GM13977 (cell line): ENCODE data around the gene ALDH8A1.
A peak's percentile ranks its signal among the peaks of the same experiment; 100 is the strongest.

ENCODE experiments used
- DNase-seq: peaks from one replicate; pipeline ENCODE4 v3.0.0; 2012; ENCODE audit warnings: low spot score
- CTCF ChIP-seq: IDR thresholded peaks from 2 replicates; pipeline ENCODE4 v1.5.1; 2012; ENCODE audit warnings: mild to moderate bottlenecking, control low read depth; ENCODE audit not compliant: insufficient read depth; ENCODE audit errors: extremely low read depth, missing control alignments
- in situ Hi-C: fragments of 300-500 bp; cut with MboI; formaldehyde crosslinking; loops from one replicate; pipeline ENCODE4 v1.12.0; 2022; ENCODE audit warnings: low sequenced_read_pairs, low pct_unique_long_range_greater_than_20kb, mixed read lengths, inconsistent platforms; ENCODE audit not compliant: unreplicated experiment

ALDH8A1 gene

GRCh38 chr6:134884752-134885151, 65.1 kb downstream of the ALDH8A1 start:
- no peak for TF ChIP-seq CTCF
- in situ Hi-C loops: loop anchor here (10.0 to 25.0 kb wide), 2 partner anchors 250 to 722 kb away; no protein-coding TSS in a partner anchor

GRCh38 chr6:134883314-134883713, 66.6 kb downstream of the ALDH8A1 start:
- in situ Hi-C loops: loop anchor here (10.0 to 25.0 kb wide), 2 partner anchors 249 to 721 kb away; no protein-coding TSS in a partner anchor
- TF ChIP-seq CTCF: no peak
- DNase-seq: no peak

More at GRCh38 chr6:134884752-134885151, 65.1 kb downstream of the ALDH8A1 start:
- no peak for DNase-seq

- TF ChIP-seq CTCF: peak; percentile 97
- DNase-seq: peak; percentile 48
- in situ Hi-C loops: loop anchor here (10.0 to 25.0 kb wide), 2 partner anchors 248 to 720 kb away; no protein-coding TSS in a partner anchor
Measured at GRCh38 chr6:134882426-134883038, 67.4 kb downstream of the ALDH8A1 start.

- TF ChIP-seq CTCF: no peak
- DNase-seq: no peak
- in situ Hi-C loops: loop anchor here (10.0 to 25.0 kb wide), 2 partner anchors 246 to 718 kb away; no protein-coding TSS in a partner anchor
Measured at GRCh38 chr6:134880487-134881190, 69.3 kb downstream of the ALDH8A1 start.

GRCh38 chr6:134878136-134878535, 71.8 kb downstream of the ALDH8A1 start:
- DNase-seq: no peak
- TF ChIP-seq CTCF: no peak
- in situ Hi-C loops: loop anchor here (25.0 kb wide), 1 partner anchor 716 kb away; no protein-coding TSS in a partner anchor

GRCh38 chr6:134875367-134875766, 74.5 kb downstream of the ALDH8A1 start:
- TF ChIP-seq CTCF: no peak
- no peak for DNase-seq
- in situ Hi-C loops: loop anchor here (25.0 kb wide), 1 partner anchor 713 kb away; no protein-coding TSS in a partner anchor
